Measurements from ENCODE around the gene MBD5. TPM values are rescaled to one million over a fixed set of nuclear protein-coding genes. Genes with fewer than 3 reads are reported as not detected.

The MBD5 gene
- total RNA-seq, 2 experiments from 2014 or later, result 13.6 to 18.5 TPM

DNA sequence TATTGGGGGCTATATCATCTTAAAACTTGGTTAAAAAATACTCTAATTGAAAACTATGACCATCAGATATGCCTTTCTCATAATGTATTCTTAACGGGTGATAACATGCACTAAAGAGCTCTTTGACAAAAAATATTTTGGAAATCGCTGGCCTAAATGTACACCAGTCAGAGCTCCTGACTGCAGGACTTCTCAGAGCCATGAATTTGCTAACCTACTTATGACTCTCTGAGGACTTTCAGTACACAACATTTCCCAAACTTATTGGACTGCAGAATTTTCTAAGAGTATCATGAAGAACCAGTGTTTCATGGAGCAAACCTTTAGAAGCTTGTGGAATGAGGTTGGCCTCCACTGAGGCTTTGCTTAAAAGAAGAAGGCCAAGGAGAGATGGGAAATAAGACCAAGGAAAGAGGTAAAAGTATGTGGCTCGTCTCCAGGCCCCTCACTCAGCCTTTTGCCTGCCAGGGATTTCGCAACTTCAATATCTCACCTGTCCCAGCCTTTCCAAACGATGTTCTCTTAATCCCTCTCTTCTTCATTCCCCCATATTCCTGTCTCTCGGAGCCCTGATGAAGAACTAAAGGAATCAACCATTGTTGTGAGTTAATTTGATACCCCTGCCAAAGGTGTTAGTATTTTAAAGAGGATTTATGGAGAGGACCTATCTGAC lies 534.9 kb downstream of the MBD5 start:
- ChIA-PET CTCF (interaction anchor here (1.7 kb wide), 1 partner anchor 12 kb away, joined by 5 read pairs; no protein-coding TSS in a partner anchor), POLR2A (interaction anchor here (0.8 kb wide), 1 partner anchor 332 kb away, joined by 3 read pairs; no protein-coding TSS in a partner anchor)

DNA sequence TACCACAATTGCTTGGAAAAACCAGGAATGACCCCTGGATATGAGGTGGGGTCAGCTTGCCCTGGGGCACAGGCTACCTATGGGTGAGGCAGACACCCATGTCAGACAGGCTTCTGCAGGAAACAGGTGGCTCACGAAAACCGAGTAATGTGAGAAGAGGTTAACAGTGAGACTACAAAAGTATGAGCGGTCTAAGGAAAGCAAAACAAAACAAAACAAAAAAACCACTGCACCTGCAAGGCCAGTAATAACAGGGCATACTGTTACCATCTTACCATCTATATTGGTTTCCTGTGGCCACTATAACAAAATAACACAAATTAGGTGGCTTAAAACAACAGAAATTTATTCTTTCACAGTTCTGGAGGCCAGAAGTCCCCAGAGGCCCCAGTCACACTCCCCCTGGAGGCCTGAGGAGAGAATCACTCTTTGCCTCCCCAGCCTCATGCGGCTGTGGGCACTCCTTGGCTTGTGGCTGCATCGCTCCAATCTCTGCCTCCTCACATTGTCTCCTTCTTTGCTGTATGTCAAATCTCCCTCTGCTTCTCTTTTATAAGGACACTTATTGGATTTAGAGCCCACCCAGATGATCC lies 537.0 kb downstream of the MBD5 start:
- CTCF ChIA-PET, result no interaction called here
- POLR2A ChIA-PET, result no interaction called here

DNA sequence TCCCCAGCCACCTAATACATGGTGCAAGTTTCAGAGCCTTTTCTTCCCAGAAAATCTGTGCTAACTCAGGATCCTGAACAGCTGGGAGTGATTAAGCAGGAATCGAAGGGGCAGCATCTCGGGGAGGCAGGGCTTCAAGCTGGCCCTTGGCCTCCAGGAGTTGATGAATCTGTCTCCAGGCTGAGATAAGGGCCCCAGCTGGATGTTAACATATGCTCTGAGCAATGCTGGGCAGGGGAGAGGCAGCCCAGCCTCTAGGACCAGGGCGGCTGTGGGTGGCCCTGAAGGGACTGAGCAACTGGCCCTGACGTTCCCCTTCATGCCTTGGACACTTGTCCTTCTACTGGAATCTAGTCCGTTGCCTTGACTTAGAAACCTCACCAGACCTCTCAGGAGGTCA lies 539.6 kb downstream of the MBD5 start:
- POLR2A ChIA-PET, result no interaction called here
- CTCF ChIA-PET, result no interaction called here

DNA sequence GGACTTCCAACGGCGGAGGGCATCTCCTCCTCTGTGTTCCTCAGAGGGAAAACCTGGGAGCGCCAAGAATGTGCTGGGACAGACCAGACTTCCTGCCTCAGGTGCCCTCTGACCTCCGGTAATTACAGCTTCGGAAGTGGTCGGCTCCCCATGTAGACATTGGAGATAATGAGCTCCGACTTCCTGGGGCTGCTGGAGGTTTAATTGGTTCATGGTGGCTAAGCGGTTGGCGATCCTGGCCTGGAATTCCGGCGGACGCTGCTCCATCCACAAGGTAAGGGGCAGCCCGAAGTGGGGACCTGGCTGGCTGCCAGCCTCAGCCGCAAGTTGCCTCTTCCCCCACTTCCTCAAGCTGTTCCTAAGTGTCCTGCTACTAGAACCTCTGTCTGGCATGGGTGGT lies 540.5 kb downstream of the MBD5 start:
- ChIA-PET POLR2A (no interaction called here), CTCF (no interaction called here)

DNA sequence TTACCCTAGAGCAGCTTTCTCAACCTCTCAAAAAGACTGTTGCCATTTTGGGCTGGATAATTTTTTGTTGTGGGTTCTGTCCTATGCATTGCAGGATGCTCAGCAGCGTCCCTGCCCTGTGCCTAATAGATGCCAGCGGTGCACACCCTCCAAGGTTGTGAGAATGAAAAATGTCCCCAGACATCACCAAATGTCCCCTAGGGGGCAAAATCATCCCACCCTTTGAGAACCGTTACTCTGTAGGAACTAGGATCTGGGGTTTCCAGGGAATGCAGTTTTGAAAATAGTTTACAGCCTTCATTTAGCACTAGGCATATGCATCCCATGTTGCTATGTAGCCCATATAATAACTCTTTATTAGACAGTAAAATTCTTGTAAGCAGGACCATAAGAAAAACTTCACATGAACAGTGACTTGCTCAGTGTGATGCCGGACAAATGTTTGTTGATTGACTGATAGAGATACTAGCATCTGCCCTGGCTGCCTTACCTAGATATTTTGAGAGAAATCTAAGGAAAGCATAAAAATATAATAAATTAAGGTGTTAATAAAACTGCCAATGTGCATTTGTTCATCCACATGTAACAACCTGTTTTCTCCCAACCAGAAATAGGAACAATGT lies 544.5 kb downstream of the MBD5 start:
- CTCF ChIA-PET, result no interaction called here
- POLR2A ChIA-PET, result no interaction called here

Other genes starting within 250 kb of the MBD5 start
- 1 to 10 TPM; 1.4 TPM for gene ACVR2A, start 176.1 kb upstream of the MBD5 start, total RNA-seq
- 10 to 100 TPM; 32.0 to 32.5 TPM for gene ORC4, start 354 bp upstream of the MBD5 start, total RNA-seq

Measured in activated CD8-positive, alpha-beta memory T cell treated with anti-CD3 and anti-CD28 coated beads for 36 hours (primary cell).